A172 (cell line): ENCODE data around the gene AVPR1B. TPM values are rescaled to one million over a fixed set of nuclear protein-coding genes. Genes with fewer than 3 reads are reported as not detected.

Experiments
- total RNA-seq: library from RNA; depleted of rRNA; stranded (reverse); fragments of >200 nt; shearing (Covaris generic); gene quantifications from 2 replicates; pipeline ENCODE4 v1.2.3, GENCODE V29; 2014; rRNA removed

The AVPR1B gene
- total RNA-seq, 1 experiment from 2014 or later = not detected

Other genes with a start within 250 kb of the AVPR1B start
- 0.05 TPM in 1 of 2 replicates, not detected in the other for gene SLC26A9, start 173.9 kb downstream of the AVPR1B start, total RNA-seq
- gene RAB7B, start 114.0 kb downstream of the AVPR1B start, total RNA-seq = 0.29 TPM in 2 replicates
- not detected in 2 replicates for gene CTSE, start 93.5 kb downstream of the AVPR1B start, total RNA-seq
- gene RHEX, start 64.2 kb downstream of the AVPR1B start, total RNA-seq = not detected in 2 replicates
- 13.8 and 20.3 TPM in 2 replicates for gene FAM72A, start 85.5 kb upstream of the AVPR1B start, total RNA-seq
- 31.0 and 31.5 TPM in 2 replicates for gene SRGAP2, start 86.2 kb upstream of the AVPR1B start, total RNA-seq